GM18499 (cell line): ENCODE measurements around the gene GNB5.

ENCODE experiments used
- ATAC-seq: cut with Tn5 transposase; IDR thresholded peaks from one replicate; pipeline ENCODE4 v1.9.1; 2021; ENCODE audit warnings: moderate number of reproducible peaks; ENCODE audit not compliant: insufficient read depth, unreplicated experiment

The GNB5 gene

DNA sequence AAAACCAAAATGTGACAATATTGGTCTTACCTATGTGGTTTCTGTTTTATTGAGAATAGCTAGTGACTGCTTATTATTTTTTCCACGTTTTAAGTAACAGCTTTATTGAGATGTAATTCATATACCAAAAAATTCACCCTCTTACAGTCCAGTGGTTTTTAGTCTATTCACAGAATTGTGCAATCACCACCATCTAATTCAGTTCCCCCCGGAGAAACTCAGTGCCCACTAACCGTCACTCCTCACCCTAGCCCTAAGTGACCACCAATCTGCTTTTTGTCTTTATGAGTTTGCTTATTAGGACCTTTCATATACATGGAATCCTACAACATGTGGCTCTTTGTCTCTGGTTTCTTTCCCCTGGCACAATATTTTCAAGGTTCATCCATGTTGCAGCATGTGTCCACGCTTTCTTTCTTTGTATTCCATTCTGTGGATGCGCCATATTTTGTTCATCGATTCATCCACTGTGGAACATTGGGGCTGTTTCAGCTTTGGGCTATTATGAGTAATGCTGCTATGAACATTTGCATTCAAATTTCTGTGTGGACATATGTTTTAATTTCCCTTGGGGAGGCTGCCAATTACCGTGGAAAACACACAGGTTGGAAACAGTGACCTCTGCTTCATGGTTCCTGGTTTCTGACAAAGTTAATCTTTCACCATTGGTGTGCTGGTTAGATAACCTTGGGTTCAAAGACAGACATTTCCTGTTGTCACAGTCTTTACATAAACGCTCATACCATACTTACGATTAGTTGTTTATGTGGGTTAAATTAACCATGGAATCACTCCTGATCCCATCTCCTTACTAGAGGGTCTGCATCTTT lies 75.4 kb downstream of the GNB5 start:
- no peak for ATAC-seq

DNA sequence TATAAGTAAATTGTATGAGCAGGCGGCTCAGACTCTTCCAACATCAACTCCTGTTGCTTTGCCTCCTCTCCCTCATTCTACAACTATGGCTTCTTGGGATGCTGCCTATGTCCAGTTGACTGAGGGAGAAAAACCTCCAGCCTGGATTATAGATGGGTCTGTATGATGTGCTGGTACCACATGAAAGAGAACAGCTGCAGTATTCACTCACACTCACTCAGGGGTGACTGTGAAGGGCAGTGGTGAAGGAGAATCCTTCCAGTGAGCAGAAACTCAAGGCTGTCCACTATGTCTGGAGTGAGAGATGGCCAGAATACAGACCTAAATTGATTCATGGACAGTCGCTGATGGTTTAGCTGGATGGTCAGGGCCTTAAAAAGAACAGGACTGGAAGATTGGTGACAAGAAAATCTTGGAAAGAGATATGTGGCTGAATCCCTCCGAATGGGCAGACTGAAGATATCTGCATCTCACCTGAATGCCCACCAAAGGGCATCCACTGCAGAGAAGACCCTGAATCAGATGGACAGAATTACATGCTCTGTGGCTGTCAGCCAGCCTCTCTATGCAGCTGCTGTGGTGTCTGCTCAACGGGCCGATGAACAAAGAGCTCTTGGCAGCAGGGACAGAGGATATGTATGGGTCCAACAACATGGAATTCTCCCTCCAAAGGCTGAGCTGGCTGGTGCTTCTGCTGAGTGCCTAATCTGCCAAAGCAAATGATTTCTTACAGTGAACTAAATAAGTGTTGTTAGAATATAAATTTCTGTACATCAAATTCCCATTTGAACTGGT lies 76.7 kb downstream of the GNB5 start:
- ATAC-seq: no peak

DNA sequence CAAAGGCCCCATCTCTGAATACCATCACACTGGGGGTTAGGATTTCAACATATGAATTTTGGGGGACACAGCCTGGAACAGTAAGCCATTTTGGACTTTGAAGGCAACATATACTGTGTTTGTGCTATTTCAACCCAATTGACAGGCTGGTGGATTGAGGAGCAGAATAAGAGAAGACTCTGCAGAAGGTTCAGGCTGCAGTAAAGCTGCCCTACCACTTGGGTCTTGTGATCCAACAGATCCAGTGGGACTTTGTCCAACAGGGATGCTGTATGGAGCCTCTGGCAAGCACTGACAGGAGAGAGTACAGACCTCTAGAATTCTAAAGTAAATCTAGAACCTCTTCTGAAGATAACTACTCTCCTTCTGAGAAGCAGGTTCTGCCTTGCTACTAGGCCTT lies 77.5 kb downstream of the GNB5 start:
- no peak for ATAC-seq

DNA sequence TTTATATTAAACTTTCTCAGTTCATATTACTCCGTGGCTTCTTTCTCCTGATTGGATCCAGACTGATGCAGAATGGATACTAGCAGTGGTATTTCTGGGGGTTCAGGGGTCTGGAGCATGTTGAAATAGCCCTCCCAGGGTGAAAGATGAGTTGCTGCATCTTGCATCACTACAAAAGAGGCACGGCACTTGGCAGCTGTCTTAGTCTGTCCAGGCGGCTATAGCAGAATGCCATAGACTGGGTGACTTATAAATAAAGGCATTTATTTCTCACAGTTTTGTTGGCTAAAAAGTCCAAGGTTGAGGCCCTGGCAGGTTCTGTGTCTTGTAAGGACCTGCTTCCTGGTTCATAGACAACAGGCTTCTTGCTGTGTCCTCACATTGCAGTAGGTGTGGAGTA lies 78.0 kb downstream of the GNB5 start:
- ATAC-seq: no peak

DNA sequence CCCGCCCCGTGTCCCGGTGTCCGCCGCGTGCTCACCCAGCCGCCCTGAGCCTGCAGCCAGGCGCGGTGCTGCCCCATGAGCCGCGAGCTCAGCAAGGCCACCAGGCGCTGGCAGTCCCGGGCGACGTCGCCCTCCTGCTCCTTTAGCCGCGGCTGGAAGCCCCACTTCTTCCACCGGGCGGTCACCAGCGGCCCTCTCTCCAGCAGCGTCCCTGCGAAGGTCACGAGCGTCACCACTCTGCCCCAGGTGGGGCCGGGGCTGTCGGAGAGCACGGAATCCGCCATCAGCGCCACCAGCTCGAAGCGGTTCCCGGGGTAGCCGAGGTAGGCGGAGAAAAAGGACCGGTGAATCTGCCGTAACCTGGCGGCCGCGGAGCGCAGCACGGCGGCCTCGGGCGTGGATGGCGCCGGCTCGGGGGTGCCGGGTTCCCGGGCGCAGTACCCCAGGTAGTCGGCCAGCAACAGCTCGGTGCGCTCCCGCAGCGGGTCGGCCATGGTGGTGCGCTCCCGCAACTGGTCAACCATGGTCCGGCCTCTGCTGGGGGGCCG lies 78.9 kb downstream of the GNB5 start:
- no peak for ATAC-seq

DNA sequence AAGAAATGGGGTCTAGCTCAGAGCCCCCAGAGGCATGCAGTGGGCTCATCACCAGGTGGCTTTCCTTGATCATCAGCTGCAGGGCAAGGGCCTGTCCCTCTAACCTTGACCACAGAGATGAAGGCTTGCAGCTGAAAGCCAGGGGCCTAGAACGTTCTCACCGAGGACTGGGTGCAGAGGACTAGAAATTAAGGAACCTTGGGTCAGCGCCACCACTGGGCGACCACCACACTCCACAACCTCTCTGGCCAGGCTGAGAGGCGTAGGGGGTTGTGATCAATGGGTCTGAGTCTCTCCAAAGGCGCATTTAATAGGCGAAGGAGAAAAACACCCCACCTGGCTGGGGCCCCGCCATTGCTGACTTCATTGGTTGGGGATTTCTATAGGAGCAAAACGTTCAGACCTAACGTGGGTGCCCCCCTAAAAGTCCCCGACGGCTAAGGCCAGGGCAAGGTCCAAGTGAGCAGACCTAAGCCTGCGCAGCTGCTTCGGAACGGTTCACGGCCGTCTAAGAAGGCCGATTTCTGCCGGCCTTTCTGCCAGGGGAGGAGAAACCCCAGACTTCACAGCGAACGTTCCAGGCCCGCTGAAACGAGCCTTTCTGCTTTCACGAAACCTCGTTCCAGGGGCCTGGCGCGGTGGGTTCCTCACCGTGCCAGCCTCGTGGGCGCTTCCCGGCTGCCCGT lies 79.5 kb downstream of the GNB5 start:
- ATAC-seq: no peak

DNA sequence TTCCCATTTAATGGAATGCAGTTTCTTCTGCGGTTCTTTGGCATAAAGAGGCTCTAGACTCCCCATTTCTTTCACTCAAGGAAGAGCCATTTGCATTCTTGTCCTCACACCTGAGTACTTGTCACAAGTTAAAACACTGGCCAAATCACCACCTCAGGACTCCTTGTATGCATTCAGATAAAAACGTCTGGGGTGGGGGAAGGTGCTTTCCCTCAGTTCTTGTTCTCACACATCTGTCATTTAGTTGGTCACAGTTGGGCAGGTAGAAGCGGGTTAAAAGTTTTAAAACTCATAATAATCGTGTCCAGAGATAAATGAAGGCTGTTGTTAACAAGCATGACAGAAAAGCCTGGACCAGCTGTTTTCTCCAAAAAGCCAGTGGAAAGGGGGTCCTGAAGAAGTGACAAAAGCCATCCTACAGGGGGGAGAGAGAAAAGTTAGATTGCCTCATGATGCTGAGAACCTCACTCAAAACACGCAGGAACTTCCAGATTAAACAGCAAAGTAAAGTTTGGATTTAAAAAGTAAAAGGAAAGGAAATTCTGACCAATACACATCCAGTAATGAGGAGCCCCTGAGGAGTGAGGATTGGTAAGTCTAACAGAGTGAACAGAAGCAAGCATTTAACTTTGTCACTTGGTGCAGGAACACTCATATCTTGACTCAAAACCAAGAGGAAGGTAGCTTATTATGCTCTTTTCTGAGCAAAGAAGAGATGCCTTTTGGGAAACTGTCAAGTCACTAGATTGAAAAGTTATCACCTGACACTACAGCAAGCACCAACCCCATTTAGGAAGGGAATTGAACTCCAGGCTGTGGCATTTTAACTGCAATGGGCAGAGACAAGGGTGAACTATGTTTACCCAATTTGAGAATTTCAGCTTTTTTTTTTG lies 81.4 kb downstream of the GNB5 start:
- ATAC-seq: no peak

DNA sequence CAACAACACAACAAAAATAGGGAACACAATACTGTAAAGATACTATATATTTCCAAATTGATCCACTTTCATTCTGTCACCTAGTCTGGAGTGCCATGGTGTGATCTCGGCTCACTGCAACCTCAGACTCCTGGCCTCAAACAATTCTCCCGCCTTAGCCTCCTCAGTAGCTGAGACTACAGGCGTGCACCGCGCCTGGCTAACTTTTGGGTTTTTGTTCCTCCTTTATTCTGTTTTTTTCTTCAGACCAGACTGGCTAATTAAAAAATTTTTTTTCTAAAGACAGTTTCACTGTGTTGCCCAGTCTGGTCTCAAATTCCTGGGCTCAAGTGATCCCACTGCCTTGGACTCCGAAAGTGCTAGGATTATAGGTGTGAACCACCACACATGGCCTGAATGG lies 84.0 kb downstream of the GNB5 start:
- ATAC-seq: no peak

DNA sequence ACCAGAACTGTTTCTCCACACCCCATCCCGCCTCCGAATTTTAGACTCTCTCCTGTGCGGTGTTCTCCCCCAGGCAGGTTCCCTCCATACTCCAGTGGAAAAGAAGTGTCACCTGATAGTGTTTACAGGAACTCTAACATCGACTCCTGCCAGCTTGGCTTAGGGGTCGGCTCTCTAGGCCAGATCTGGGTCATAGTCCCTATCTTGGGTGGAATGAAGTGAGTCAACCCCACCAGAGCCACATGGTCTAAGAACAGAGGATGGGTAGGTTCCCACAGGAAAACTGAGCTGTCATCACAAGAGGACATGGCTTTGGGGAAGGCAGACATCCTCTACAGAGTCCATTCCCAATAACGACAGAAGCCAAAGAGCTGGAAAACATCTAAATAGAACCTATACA lies 84.6 kb downstream of the GNB5 start:
- no peak for ATAC-seq

DNA sequence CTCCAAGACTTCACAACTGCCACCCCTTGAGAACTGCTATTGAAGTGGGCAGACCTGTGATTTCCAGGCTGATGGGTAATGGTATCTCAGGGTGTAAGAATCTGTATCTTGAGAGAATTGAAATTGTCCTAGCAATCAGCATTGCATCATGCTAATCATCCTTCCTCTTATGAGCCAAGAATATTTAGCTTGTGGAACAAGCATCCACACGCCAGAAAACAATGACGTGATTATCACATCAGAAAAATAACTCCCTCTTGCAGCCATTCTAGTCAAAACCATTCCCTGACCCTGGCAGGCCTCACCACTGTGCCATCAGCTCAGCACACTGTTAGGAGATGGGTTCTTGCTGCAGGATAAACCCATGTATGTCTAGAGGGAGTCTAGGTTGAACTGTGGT lies 85.3 kb downstream of the GNB5 start:
- no peak for ATAC-seq

DNA sequence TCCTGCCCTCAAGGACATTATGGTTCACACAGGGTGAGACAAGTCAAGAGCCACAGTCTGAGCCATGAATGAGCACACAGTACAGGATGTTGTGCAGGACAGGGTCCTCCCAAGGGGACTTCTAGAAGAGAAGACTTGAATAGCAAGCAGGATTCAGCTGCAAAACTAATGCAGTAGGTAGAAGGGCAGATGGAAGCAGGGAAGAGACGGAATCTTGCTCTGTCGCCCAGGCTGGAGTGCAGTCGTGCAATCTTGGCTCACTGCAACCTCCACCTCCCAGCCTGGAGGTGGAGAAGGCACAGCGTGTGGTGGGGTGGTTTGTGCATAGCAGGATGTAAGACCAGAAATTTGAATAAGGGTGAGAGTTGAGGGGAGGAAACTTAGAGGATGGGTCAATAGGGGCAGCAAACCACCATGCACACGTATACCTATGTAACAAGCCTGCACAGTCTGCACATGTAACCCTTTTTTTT lies 86.6 kb downstream of the GNB5 start:
- no peak for ATAC-seq

DNA sequence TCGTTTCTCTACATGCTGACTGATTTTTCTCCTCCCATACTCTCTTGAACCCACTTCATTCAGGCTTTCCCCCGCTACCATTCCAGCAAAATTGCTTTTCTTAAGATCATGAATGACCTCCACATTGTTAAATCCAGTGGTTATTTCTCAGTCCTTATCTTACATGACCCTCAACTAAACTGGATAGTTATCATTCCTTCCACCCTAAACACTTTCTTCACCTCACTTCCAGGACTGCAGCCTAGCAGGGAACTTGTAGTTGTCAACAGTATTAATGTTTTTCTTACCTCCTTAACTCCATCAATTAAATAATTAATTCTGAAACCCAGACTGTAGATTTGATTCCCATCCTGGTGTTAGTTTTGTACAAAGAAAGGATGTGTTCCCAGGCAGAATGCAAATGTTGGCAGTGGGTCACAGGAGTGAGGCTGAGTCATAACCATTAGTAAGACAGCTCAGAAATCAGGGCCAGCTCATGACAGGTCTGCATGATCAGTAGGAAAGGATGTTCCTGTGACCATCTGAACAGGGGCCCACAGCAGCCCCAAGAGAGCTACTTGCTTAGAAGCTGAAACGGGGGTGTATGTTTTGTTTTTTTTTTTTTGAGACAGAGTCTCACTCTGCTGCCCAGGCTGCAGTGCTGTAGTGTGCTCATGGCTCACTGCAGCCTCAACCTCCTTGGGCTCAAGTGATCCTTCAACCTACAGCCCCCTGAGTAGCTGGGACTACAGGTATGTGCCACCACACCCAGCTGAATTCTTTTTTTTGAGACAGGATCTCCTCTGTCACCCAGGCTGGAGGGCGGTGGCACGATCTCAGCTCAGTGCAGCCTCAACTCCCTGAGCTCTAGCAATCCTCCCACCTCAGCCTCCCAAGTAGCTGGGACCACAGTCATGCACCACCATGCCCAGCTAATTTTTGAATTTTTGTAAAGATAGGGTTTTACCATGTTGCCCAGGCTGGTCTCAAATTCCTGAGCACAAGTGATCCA lies 87.7 kb downstream of the GNB5 start:
- ATAC-seq: peak; percentile 81

DNA sequence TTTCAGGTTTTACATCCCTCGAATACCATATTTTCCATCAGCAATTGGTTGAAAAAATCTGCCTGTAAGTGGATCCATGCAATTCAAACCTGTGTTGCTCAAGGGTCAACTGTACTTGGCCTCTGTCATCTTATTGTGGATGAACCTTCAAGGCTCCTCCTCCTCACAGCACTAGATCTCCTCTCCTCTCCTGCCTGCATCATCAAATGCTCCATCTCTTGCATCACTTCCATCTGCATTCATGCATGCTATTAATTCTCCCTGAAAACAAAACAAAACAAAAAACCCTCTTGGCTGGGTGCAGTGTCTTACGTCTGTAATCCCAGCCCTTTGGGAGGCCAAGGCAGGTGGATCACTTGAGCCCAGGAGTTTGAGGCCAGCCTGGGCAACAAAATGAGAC lies 88.7 kb downstream of the GNB5 start:
- ATAC-seq: no peak

DNA sequence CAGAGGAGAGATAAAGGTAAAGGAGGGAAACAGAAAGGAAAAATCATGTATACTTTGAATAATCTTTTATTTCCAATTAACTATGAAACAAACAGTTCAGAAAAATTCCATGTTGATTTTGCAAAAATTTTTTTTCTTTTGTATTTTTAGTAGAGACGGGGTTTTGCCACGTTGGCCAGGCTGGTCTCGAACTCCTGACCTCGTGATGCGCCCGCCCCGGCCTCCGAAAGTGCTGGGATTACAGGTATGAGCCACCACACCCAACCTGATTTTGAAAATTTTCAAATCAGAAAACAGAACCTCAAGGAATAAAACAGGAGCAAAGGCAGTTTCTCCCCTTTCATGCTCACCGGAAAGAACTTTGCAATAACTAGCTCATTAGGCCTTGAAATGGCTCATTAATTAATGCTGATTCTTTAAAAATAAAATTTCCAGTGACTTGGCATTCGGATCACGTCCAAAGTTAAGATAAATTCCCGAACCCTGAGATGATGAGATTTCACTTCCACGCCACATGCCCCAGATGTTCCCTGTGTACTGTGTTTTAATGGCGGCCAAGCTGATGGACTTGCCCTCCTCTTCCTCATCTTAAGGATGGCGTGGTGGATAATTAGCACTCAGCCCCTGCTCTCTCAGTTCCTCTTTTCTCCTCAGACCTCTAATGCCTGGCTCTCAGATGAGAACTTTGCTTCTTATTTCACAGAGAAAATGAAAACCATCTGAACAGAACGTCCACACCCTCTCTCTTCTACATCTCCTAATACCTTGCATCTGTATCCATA lies 89.5 kb downstream of the GNB5 start:
- no peak for ATAC-seq

DNA sequence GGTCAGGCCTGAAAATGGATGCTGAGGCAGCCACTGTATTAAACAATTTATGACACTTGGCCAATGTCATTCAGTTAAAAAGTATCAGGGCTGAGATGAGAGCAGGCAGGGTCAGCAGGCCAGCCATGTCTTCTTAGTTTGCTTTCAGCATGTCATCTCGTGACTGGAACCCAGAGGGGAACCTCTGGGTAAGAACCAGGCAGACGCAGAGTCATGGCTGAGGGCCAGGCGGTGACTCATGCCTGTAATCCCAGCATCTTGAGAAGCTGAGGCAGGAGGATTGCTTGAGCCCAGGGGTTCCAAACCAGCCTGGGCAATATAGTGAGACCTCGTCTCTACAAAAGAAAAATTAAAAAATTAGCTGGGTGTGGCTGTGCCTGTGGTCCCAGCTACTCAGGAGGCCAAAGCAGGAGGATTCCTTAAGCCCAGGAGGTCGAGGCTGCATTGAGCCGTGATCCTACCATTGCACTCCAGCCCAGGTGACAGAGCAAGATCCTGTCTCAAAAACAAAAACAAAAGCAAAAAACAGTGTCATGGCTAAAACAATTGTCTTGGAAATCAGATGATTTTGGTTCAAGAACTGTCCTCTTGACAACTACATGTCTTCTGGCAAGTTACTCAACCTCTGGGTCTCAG lies 90.3 kb downstream of the GNB5 start:
- no peak for ATAC-seq

DNA sequence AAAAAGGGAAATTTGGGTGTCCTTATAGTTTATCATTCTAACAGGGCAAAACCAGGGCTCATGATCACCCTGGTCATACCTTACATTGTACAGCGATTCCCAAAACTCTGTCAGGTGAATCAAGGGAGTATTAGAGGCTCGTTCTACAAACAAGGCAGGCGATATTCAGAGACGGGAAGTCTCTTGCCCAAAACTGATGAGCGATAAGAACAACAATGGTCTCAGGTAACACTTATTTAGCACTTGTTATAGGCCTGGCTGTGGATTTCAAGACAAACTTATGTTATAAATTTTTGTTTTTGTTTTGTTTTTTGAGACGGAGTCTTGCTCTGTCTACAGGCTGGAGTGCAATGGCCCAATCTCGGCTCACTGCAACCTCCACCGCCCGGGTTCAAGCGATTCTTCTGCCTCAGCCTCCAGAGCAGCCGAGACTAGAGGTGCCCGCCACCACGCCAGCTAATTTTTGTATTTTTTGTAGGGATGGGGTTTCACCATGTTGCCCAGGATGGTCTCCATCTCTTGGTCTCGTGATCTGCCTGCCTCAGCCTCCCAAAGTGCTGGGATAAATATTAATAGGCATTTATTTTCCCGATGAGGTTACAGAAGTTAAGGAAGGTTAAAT lies 91.4 kb downstream of the GNB5 start:
- no peak for ATAC-seq

DNA sequence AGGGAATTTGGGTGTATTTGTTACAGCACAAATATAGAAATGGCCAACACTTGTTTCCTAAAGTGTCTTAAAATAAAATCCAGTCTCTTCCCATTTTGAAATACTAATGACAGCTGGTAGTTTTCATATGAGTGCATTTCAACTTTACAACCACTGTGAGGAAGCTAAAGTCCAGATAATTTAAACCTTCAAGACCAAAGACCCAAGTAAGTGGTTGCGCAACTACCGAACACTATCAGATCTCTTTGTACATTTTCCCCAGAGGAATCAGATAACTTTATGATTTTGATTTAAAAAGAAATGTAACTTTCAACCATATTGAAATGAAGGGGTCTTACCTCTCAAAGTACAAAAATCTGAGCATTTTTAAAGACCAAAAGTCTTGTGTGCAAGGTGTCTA lies 92.9 kb downstream of the GNB5 start:
- no peak for ATAC-seq
